ENCODE data around the gene AGAP3. TPM values are rescaled to one million over a fixed set of nuclear protein-coding genes. Genes with fewer than 3 reads are reported as not detected.

The AGAP3 gene
- polyA plus RNA-seq, 1 of the 3 experiments (the other 2 are of a cell fraction) = 126 TPM

DNA sequence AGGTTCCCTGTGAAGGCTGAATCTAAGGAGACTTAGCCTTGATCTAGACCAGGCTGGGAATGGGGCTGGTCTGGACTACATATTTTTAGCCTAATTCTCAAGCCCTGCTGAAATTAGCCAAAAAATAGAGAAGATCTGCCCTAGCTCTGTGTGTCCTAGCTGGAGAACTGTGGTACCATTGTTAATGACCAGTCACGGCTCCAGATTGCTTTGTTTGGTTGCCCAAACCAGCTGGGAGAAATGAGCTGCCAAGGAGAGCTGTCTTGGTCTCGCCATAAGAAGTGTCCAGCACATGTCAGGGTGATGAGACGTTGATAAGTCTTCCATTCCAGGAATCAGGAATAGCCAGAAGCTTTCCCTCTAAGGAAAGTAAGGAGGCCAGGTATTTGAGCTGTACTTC is 60.5 kb downstream of the AGAP3 start:
- H3F3A ChIP-seq (replicated peaks; ENCODE audit: insufficient read depth) = peaks cover 13% of the 10 kb centered on the region
- ChIA-PET POLR2A (no interaction called here), CTCF (interaction anchor here (0.7 to 8.9 kb wide), 7 partner anchors 13 to 30 kb away, joined by 3 to 149 read pairs (median 5); partner anchors contain the start of gene GBX1)
- H3K27ac ChIP-seq (ENCODE audit: low read depth in 2 of 2, low read length in 1 of 2) = no peak overlapping the region
- no peaks in the 10 kb centered on the region for H3K9me2 ChIP-seq
- TF ChIP-seq CHD2 (IDR thresholded peaks at IDR 0.05; ENCODE audit: low read length, partially characterized antibody) (no peak), MXI1 (IDR thresholded peaks at IDR 0.05; ENCODE audit: low read depth, low read length) (no peak), YY1 (IDR thresholded peaks at IDR 0.05; ENCODE audit: low read depth) (no peak), EP300 (IDR thresholded peaks at IDR 0.05; ENCODE audit: borderline replicate concordance in 1 of 2, low read depth in 1 of 2, low read length in 1 of 2) (no peak), RCOR1 (IDR thresholded peaks at IDR 0.05; ENCODE audit: low read length) (no peak), RFX5 (IDR thresholded peaks at IDR 0.05; ENCODE audit: low read length) (no peak), IRF3 (IDR thresholded peaks at IDR 0.05; ENCODE audit: low read depth, low read length) (no peak)
- no peak overlapping the region for H3K9ac ChIP-seq
- H3K4me3 ChIP-seq (ENCODE audit: low read depth in 2 of 2, low read length in 1 of 2) = no peak overlapping the region
- peaks cover 20 to 31% of the 10 kb centered on the region in 2 experiments for H3K36me3 ChIP-seq (replicated peaks in 1 of 2; ENCODE audit: control insufficient read depth in 1 of 2, insufficient read depth in 2 of 2, low read length in 1 of 2)
- H4K20me1 ChIP-seq (ENCODE audit: insufficient read depth) = no peaks in the 10 kb centered on the region
- H3K4me1 ChIP-seq (ENCODE audit: control insufficient read depth in 1 of 2, insufficient read depth in 2 of 2, low read depth in 1 of 2, low read length in 1 of 2) = no peaks in the 10 kb centered on the region; a peak in 1 of 4 replicates
- DNase-seq = no peak
- no peak overlapping the region for H2AFZ ChIP-seq (ENCODE audit: low read depth)
- H3K27me3 ChIP-seq (ENCODE audit: insufficient read depth) = peaks cover 13% of the 10 kb centered on the region; the same call in 1 of the 2 replicates
- no peaks in the 10 kb centered on the region for H3K79me2 ChIP-seq (ENCODE audit: insufficient read depth)
- no peak overlapping the region for H3K4me2 ChIP-seq
- H3K9me3 ChIP-seq = no peaks in the 10 kb centered on the region
- WGBS (ENCODE audit: low lambda C conversion rate) = 90% methylated on average over 3 of the region's 3 CpGs

DNA sequence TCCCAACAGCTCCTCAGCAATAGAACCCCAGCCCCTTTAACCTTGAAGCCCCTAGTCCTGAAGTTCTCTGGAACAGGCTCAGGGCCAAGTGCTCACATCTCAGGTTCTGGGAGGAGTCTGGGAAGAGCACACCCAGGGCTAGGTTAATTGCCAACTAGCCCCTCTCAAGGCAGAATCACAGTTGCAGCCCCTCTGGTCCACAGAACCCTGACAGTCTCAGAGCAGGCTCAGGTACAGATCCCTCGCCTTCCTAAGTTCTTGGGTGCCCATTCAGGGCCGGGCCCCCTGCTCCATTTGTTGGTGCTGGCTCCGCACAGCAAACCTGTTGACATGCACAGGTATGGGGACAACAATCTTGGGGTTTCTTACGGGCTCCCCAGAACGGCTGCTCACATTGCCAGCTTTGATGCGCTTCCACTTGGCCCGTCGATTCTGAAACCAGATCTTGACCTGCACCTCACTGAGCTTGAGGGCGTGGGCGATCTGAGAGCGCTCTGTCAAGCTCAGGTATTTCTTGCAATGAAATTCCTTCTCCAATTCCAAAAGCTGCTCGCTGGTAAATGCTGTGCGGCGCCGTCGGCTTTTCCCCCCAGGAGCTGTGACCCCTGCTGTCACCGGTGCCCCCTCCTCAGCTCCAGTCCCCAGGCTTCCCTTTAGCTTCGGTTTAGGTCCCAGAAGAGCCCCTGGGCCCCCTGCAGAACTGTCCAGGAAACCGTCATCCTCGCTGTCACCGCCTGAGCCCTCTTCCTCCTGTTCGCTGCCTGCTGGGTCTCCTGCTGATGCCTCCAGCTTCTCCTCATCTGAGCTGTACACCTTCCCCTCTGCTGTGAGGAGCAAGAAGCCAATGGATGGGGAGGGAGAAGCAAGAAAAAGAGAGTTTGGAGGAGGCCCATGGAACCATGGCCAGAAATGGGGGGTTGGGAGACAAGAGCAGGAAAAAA is 62.3 kb downstream of the AGAP3 start:
- Histone ChIP-seq H3K27ac (ENCODE audit: low read depth in 2 of 2, low read length in 1 of 2) (no peak overlapping the region), H3K9me2 (no peaks in the 10 kb centered on the region), H3K9me3 (no peaks in the 10 kb centered on the region), H3F3A (replicated peaks; ENCODE audit: insufficient read depth) (peaks cover 13% of the 10 kb centered on the region), H4K20me1 (ENCODE audit: insufficient read depth) (no peaks in the 10 kb centered on the region), H3K9ac (no peak overlapping the region), H3K79me2 (ENCODE audit: insufficient read depth) (no peaks in the 10 kb centered on the region), H3K4me2 (no peak overlapping the region), H2AFZ (ENCODE audit: low read depth) (no peak overlapping the region), H3K4me1 (ENCODE audit: control insufficient read depth in 1 of 2, insufficient read depth in 2 of 2, low read depth in 1 of 2, low read length in 1 of 2) (no peaks in the 10 kb centered on the region), H3K36me3 (replicated peaks in 1 of 2; ENCODE audit: control insufficient read depth in 1 of 2, insufficient read depth in 2 of 2, low read length in 1 of 2) (peaks cover 12 to 15% of the 10 kb centered on the region in 2 experiments), H3K4me3 (ENCODE audit: low read depth in 2 of 2, low read length in 1 of 2) (no peak overlapping the region), H3K27me3 (ENCODE audit: insufficient read depth) (peaks cover 27% of the 10 kb centered on the region; the same call in 1 of the 2 replicates)
- TF ChIP-seq TEAD4 (IDR thresholded peaks at IDR 0.05; ENCODE audit: borderline replicate concordance, insufficient read depth) (no peak), POLR2AphosphoS5 (IDR thresholded peaks at IDR 0.05; ENCODE audit: low read depth, low read length) (peak; percentile 7; the same call in 1 of the 2 replicates)
- TF ChIP-seq, protein P1, sequence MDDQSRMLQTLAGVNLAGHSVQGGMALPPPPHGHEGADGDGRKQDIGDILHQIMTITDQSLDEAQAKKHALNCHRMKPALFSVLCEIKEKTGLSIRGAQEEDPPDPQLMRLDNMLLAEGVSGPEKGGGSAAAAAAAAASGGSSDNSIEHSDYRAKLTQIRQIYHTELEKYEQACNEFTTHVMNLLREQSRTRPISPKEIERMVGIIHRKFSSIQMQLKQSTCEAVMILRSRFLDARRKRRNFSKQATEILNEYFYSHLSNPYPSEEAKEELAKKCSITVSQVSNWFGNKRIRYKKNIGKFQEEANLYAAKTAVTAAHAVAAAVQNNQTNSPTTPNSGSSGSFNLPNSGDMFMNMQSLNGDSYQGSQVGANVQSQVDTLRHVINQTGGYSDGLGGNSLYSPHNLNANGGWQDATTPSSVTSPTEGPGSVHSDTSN (IDR thresholded peaks at IDR 0.05) = no peak
- 72% methylated on average over 22 of the region's 22 CpGs for WGBS (ENCODE audit: low lambda C conversion rate)
- POLR2A ChIA-PET = interaction anchor here (1.5 kb wide), 1 partner anchor 14 kb away, joined by 4 read pairs; no protein-coding TSS in a partner anchor
- DNase-seq = no peak
- CTCF ChIA-PET = interaction anchor here (0.8 to 8.9 kb wide), 9 partner anchors 10 to 154 kb away, joined by 3 to 149 read pairs (median 7); partner anchors contain the start of gene GBX1

Data from SK-N-SH (cell line).